Stimulated activated CD4-positive, alpha-beta T cell treated with anti-CD3 and anti-CD28 coated beads, Interleukin-15, amount 100 ng/mL, for 1 hour (primary cell): Measurements from ENCODE around the gene HCAR1.
"Not testable (repeated sequence)": the region's sequence is repeated elsewhere in the genome, so short reads cannot be mapped to it uniquely, and the experiment has no call there.

Source experiments
- DNase-seq, 2 donors: peaks; one replicate each; pipeline ENCODE4 v3.0.0-alpha.2; 2020; ENCODE audit warnings: low read depth in 1 of 2, low spot score in 1 of 2

HCAR1 gene

DNA sequence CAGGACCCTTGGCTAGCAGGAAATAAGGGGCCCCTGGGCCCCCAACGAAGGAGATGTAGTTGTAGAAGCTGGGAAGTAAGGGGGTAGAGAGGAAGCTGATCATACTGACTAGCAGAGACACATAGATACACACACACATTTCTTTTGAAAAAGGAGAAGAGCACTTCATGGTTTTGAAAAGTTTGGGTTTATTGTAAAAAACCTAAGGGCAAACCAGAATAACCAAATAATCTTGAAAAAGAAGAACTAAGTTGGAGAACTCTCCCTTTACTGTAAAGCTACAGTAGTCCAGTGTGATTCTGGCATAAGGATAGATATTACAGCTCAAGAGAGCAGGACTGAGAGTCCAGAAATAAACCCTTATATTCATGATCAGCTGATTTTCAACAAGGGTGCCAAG, 8.3 kb downstream of the HCAR1 start:
- DNase-seq: no peak

GRCh38 chr12:122721057-122721545, 9.5 kb downstream of the HCAR1 start:
- no peak for DNase-seq

DNA sequence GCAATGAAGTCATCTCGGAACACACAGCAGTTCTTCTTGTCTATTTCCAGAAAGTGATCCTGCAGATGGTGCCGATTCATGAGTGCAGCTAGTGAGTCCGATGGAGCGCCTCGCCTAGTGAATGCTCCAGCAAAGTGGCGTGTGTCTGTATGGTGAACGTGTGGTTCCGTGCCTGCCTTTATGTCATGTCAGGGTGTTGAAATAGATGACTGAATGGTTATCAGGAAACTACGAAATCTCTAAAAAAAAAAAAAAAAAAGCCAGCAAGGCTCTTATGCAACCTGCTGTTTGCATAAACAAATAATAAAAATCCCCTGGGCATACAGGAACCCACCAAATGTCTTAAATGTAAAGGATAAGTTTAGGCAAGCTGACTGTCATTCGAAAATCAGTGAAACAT, 14.0 kb downstream of the HCAR1 start, which contains the start of gene HCAR3:
TSS of gene HCAR3 (minus strand) at position 154 of the 400 bp plus-strand sequence. CDS start at position 80, 74 bp downstream.
- DNase-seq: not testable (repeated sequence)

DNA sequence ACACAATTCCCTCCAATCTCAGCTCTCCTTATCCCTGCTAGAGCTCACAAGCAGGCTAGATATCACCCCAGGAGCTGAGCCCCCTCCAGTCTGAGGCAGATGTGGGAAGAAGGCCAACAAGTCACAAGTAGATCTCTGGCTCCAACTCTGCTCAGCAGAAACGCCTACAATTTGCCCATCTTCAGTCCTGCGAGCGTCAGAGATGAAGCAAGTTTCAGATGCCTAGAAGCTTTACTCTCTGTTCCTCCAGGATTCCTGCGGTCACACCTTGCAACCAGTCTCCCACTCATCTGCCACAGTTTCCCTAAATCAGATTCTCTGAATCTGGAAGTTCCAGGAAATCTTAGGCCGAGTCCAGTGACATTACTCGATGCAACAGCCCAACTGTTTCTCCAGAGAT, 15.4 kb downstream of the HCAR1 start:
- not testable (repeated sequence) for DNase-seq

- DNase-seq: not testable (repeated sequence)
Measured at GRCh38 chr12:122713491-122714188, 17.0 kb downstream of the HCAR1 start.

DNA sequence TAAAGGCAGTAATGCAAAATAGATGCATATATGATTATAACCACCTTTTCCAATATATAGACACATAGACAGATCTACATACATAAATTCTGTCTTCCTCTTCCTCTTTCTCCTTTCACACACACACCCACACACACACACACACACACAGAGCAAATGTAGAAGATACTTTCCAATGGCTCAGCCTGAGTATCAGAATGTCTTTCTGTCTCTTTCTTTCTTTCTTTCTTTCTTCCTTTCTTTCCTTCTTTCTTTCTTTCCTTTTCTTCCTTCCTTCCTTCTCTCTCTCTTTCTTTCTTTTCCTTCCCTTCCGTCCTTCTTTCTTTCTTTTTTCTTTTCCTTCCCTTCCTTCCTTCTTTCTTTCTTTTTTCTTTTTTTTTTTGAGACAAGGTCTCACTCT, 19.4 kb downstream of the HCAR1 start:
- not testable (repeated sequence) for DNase-seq

GRCh38 chr12:122710341-122710740, 20.3 kb downstream of the HCAR1 start:
- DNase-seq: not testable (repeated sequence)

- DNase-seq: not testable (repeated sequence)
Measured at GRCh38 chr12:122709287-122709686, 21.4 kb downstream of the HCAR1 start.

DNA sequence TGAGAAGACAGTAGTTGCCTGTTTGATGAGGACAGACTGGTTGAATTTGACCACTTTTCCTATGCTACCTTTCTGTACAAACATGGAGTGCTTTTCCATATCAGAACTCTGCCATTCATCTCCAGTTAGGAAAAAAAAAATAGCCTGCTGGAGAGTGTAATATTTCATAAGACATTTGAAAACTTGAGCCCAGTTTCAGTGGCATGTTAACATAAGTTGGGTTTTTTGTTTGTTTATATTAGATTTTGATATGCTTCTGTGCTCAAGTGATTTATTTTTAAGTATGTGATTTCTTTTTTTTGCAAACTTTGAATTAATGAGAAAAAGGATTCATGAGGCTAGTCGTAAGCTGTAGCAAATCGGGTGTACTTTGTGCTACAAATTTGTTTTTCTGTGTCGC, 26.8 kb downstream of the HCAR1 start:
- not testable (repeated sequence) for DNase-seq

DNA sequence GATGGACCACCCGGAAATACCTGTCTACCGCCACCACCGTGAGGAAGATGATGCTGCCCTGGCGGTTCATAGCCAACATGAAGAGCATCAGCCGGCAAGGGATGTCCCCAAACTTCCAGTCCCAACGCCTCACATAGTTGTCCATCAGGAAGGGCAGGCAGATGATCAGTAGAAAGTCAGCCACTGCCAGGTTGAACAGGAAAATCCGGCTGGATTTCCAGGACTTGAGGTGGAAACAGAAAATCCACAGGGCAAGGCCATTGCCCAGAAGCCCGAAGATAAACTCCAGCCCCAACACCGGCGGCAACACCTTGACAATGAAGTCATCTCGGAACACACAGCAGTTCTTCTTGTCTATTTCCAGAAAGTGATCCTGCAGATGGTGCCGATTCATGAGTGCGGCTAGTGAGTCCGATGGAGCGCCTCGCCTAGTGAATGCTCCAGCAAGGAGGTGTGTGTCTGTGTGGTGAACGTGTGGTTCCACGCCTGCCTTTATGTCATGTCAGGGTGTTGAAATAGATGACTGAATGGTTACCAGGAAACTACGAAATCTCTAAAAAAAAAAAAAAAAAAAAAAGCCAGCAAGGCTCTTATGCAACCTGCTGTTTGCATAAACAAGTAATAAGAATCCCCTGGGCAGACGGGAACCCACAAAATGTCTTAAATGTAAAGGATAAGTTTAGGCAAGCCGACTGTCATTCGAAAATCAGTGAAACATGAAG, 27.6 kb downstream of the HCAR1 start, which contains the start of gene HCAR2:
TSS of gene HCAR2 (minus strand) at position 468 of the 722 bp plus-strand sequence. CDS start at position 394, 74 bp downstream.
- not testable (repeated sequence) for DNase-seq

DNA sequence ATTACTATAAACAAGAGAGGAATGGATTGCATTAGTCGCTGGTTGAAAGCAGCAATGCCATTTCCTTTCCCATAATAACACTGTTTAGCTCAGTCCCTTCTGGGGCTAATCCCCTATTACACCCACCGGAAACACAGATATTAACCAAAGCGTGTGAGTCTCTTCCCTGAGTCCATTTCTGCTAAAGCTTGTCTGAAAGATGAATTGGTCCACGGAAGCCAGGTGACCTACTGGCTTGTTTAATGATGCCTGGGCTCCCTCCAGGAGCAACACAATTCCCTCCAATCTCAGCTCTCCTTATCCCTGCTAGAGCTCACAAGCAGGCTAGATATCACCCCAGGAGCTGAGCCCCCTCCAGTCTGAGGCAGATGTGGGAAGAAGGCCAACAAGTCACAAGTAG, 29.2 kb downstream of the HCAR1 start:
- DNase-seq: not testable (repeated sequence)

DNA sequence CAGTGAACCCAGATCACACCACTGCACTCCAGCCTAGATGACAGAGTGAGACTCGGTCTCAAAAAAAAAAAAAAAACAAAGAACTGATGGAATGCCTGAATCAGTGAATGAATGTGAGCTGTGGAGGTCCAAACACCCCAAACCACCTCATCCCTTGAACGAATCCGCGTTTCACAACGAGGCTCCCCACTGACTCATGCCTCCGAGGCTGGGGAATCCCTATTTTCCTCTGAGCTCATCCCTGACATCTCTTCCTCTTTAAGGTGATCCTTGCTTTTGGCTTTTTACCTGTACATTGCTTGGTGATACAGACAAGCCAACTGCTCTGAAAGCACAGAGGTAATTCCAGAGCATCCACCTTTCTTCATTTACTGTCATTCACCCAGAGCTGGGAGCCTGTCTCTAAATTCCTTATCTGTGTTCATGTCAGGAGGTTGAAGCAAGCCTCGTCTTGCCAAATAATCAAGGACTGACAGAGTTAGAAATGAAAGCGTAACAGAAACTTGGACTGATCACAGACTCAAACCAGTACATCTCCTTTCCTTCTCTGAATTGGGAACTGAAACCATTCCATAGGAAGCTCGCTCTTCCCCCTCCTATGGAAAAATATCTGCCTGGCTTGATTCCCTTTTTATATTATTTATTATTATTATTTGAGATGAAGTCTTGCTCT, 30.5 kb downstream of the HCAR1 start:
- DNase-seq: not testable (repeated sequence)

DNA sequence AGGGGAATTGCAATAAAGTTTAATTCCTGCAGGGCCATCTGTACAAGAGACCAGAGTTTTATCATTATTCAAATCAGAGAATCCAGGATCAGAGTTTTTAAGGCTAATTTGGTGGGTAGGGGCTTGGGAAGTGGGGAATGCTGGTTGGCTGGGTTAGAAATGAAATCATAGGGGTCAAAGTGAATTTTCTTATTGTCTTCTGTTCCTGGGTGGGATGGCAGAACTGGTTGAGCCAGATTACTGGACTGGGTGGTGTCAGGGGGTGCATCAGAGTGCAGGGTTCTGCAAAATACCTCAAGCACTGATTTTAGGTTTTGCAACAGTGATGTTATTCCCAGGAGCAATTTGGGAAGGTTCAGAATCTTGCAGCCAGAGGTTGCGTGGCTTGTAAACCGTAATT, 33.7 kb downstream of the HCAR1 start:
- DNase-seq: not testable (repeated sequence)

DNA sequence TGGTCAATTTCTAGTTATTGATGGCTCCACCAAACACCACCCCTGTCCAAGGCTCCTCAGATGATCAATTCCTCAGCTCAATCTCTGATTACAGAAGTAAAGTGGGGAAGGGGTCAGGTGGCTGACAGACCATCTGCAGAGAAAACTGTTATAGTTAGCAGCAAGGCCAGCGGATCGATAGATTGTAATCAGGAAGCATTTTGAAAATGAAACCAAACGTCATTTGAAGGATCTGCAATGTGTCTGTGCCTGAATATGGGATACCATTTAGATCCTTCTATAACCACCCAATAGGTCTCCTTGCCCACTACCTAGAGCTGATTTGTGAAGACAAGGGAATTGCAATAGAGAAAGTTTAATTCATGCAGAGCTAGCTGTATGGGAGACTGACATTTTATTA, 39.1 kb downstream of the HCAR1 start:
- no peak for DNase-seq

- DNase-seq: no peak
Measured at GRCh38 chr12:122688291-122688690, 42.4 kb downstream of the HCAR1 start.

DNA sequence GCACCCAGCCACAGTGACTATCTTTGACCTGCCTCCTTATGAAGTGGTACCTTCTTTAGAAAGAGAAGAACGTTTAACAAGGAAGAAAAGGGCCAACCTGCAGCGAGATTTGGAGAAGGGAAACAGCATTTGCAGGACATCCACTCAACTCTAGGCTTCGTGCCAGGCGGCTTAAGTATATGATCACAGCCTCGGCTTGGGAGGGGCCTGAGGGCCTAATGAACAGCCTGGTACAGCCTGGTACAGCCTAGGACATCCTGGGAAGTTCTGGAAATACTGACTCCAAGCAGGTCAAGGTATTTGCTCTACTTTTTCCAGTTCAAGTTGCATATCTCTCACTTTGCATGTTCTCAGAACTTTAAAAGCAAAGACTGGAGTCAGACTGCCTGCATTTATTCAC, 43.6 kb downstream of the HCAR1 start:
- DNase-seq: no peak

DNA sequence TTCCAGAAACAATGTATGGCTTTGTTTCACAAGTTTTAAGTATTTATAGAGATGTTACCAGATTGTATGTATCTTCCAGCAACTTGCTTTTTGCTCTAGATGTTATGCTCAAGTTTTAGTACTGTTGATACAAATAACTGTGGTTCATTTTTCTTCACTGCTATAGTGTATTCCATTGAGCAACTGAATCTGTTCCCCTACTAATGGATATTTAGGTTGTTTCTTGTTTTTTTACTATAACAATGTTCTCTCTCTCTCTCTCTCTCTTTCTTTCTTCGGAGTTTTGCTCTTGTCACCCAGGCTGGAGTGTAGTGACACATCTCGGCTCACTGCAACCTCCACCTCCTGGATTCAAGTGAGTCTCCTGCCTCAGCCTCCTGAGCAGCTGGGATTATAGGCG, 44.1 kb downstream of the HCAR1 start:
- no peak for DNase-seq

- no peak for DNase-seq
Measured at GRCh38 chr12:122684297-122684813, 46.3 kb downstream of the HCAR1 start.

DNA sequence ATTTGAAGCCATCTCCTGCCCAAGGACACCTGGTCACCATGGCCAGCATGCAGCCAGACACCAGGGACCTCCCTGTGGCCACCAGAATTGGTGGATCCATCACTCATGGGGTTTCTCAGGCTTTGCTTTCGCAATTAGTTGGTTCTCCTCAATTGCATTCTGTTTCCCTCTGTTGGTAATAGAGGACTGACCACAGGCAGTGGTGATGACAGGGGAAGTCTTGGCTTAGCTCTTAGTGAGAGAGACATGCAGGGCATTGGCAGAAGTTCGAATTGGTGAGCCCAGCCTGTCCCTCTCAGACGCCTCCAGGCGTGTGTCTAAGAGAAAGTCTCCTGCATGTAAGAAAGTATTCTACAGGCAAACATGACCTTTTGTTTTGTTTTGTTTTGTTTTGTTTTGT, 48.8 kb downstream of the HCAR1 start:
- DNase-seq: no peak

DNA sequence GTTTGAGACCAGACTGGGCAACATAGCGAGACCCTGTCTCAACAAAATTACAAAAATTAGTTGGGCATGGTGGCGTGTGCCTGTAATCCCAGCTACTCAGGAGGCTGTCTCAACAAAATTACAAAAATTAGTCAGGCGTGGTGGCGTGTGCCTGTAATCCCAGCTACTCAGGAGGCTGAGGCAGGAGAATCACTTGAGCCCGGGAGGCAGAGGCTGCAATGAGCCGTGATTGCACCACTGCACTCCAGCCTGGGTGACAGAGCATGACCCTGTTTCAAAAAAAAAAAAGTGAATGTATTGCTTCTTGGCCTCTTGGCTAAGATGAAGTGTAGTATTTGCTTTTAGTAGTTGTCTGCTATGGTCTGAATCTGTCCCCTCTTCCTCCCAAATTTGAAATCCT, 49.7 kb downstream of the HCAR1 start:
- not testable (repeated sequence) for DNase-seq

DNA sequence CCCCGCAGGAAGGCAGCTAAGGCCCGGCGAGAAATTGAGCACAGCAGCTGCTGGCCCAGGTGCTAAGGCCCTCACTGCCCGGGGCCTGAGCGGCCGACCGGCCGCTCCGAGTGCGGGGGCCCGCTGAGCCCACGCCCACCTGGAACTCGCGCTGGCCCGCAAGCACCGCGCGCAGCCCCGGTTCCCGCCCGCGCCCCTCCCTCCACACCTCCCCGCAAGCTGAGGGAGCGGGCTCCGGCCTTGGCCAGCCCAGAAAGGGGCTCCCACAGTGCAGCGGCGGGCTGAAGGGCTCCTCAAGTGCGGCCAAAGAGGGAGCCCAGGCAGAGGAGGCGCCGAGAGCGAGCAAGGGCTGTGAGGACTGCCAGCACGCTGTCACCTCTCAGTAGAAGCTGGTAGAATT, 53.9 kb downstream of the HCAR1 start:
- not testable (repeated sequence) for DNase-seq
